Measurements from ENCODE around the gene BAIAP3. TPM values are rescaled to one million over a fixed set of nuclear protein-coding genes. Genes with fewer than 3 reads are reported as not detected.

Gene BAIAP3, protein sequence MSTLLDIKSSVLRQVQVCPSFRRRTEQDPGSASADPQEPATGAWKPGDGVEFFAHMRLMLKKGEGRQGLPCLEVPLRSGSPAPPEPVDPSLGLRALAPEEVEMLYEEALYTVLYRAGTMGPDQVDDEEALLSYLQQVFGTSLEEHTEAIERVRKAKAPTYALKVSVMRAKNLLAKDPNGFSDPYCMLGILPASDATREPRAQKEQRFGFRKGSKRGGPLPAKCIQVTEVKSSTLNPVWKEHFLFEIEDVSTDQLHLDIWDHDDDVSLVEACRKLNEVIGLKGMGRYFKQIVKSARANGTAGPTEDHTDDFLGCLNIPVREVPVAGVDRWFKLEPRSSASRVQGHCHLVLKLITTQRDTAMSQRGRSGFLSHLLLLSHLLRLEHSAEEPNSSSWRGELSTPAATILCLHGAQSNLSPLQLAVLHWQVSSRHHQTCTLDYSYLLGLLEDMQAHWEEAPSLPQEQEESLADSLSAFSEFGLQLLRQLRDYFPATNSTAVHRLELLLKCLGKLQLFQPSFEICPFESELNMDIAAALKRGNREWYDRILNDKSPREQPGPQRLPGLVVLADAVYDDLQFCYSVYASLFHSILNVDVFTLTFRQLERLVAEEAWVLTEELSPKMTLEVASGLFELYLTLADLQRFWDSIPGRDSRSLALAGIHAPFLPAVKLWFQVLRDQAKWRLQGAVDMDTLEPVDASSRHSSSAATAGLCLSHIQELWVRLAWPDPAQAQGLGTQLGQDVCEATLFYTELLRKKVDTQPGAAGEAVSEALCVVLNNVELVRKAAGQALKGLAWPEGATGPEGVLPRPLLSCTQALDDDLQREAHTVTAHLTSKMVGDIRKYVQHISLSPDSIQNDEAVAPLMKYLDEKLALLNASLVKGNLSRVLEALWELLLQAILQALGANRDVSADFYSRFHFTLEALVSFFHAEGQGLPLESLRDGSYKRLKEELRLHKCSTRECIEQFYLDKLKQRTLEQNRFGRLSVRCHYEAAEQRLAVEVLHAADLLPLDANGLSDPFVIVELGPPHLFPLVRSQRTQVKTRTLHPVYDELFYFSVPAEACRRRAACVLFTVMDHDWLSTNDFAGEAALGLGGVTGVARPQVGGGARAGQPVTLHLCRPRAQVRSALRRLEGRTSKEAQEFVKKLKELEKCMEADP
- 13.0 and 23.0 TPM in 2 replicates for total RNA-seq (2014; rRNA removed; shearing (Covaris generic))
- 4.2 and 5.2 TPM in 2 replicates for polyA plus RNA-seq (2016; fragmentation: Nextera tagmentation; extraction: Ambion mirVana)
- long read RNA-seq, partial matches to known transcripts, result 0 of 1 reads
- long read RNA-seq, other reads (novel, unspliced or antisense), result 1 of 1 reads

DNA sequence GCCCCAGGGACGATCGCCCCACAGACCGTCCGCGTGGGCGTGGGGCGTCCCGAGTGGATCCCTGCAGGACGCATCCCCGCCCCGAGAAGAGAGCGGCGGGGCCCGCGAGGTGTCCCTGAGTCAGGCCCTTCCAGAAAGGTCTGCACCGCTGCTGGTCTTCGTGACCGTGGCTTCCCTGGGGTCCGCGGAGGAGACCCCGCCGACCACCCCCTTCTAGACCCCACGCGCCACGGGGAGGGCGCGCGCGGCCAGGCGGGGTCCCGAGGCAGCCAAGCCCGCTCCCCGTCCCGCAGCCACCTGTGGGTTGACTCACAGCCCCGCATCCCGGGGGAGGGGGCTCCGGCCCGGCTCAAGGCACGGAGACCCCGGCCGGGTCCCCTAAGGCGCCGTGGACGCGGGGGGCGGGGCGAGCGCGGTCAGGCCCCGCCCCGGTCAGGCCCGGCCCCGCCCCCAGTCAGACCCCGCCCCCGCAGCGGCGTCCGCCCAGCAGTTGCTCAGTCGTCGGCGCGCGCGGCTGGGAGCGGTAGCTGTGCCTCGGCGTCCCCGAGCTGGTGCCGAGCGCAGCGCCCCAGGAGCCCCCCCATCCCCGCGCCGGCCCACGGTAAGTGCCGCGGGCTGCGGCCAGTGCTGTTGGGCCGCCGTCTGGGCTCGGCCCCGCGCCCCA is at the start of gene BAIAP3:
Gene BAIAP3 (plus strand): TSS at position 497 of the 664 bp plus-strand sequence. CDS start 4,905 bp downstream, outside the sequence.
- peak within 1 kb of the TSS; percentile 78; the same call in 1 of the 2 replicates for H2AFZ ChIP-seq
- H3K4me2 ChIP-seq, result peak within 1 kb of the TSS; percentile 95
- H3K79me2 ChIP-seq (replicated peaks; ENCODE audit: insufficient read depth), result no peaks in the 10 kb centered on the region
- Mint-ChIP-seq H3K9me3 (no peaks in the 10 kb centered on the region), H3K4me3 (peak within 1 kb of the TSS; percentile 76), H3K27ac (no peak within 1 kb of the TSS), H3K36me3 (ENCODE audit: low read depth) (no peaks in the 10 kb centered on the region), H3K4me1 (peaks cover 12% of the 10 kb centered on the region), H3K27me3 (ENCODE audit: insufficient read depth, low read depth, poor library complexity) (peaks cover 33% of the 10 kb centered on the region)
- no peaks in the 10 kb centered on the region for H3K36me3 ChIP-seq (ENCODE audit: insufficient read depth)
- 0 out of 2 replicates have a peak, but pooled peaks cover 5% of the 10 kb centered on the region for H3F3A ChIP-seq (replicated peaks; ENCODE audit: low read depth)
- H3K27ac ChIP-seq (ENCODE audit: low read depth), result no peak within 1 kb of the TSS
- no peak for TF ChIP-seq ZNF331 (CRISPR knock-in tag; IDR thresholded peaks at IDR 0.05; ENCODE audit: low read depth)
- TF ChIP-seq, protein P1, sequence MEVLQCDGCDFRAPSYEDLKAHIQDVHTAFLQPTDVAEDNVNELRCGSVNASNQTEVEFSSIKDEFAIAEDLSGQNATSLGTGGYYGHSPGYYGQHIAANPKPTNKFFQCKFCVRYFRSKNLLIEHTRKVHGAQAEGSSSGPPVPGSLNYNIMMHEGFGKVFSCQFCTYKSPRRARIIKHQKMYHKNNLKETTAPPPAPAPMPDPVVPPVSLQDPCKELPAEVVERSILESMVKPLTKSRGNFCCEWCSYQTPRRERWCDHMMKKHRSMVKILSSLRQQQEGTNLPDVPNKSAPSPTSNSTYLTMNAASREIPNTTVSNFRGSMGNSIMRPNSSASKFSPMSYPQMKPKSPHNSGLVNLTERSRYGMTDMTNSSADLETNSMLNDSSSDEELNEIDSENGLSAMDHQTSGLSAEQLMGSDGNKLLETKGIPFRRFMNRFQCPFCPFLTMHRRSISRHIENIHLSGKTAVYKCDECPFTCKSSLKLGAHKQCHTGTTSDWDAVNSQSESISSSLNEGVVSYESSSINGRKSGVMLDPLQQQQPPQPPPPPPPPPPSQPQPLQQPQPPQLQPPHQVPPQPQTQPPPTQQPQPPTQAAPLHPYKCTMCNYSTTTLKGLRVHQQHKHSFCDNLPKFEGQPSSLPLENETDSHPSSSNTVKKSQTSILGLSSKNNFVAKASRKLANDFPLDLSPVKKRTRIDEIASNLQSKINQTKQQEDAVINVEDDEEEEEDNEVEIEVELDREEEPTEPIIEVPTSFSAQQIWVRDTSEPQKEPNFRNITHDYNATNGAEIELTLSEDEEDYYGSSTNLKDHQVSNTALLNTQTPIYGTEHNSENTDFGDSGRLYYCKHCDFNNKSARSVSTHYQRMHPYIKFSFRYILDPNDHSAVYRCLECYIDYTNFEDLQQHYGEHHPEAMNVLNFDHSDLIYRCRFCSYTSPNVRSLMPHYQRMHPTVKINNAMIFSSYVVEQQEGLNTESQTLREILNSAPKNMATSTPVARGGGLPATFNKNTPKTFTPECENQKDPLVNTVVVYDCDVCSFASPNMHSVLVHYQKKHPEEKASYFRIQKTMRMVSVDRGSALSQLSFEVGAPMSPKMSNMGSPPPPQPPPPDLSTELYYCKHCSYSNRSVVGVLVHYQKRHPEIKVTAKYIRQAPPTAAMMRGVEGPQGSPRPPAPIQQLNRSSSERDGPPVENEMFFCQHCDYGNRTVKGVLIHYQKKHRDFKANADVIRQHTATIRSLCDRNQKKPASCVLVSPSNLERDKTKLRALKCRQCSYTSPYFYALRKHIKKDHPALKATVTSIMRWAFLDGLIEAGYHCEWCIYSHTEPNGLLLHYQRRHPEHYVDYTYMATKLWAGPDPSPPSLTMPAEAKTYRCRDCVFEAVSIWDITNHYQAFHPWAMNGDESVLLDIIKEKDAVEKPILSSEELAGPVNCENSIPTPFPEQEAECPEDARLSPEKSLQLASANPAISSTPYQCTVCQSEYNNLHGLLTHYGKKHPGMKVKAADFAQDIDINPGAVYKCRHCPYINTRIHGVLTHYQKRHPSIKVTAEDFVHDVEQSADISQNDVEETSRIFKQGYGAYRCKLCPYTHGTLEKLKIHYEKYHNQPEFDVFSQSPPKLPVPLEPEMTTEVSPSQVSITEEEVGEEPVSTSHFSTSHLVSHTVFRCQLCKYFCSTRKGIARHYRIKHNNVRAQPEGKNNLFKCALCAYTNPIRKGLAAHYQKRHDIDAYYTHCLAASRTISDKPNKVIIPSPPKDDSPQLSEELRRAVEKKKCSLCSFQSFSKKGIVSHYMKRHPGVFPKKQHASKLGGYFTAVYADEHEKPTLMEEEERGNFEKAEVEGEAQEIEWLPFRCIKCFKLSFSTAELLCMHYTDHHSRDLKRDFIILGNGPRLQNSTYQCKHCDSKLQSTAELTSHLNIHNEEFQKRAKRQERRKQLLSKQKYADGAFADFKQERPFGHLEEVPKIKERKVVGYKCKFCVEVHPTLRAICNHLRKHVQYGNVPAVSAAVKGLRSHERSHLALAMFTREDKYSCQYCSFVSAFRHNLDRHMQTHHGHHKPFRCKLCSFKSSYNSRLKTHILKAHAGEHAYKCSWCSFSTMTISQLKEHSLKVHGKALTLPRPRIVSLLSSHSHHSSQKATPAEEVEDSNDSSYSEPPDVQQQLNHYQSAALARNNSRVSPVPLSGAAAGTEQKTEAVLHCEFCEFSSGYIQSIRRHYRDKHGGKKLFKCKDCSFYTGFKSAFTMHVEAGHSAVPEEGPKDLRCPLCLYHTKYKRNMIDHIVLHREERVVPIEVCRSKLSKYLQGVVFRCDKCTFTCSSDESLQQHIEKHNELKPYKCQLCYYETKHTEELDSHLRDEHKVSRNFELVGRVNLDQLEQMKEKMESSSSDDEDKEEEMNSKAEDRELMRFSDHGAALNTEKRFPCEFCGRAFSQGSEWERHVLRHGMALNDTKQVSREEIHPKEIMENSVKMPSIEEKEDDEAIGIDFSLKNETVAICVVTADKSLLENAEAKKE (CRISPR knock-in tag; IDR thresholded peaks at IDR 0.05), result no peak
- TF ChIP-seq POLR2AphosphoS5 (IDR thresholded peaks at IDR 0.05; ENCODE audit: low read depth), result peak; percentile 75
- TF ChIP-seq NANOG (IDR thresholded peaks at IDR 0.05; ENCODE audit: borderline replicate concordance), result no peak
- TF ChIP-seq CREB1 (CRISPR knock-in tag; IDR thresholded peaks at IDR 0.05; ENCODE audit: low read depth), result no peak
- TF ChIP-seq, protein P2, sequence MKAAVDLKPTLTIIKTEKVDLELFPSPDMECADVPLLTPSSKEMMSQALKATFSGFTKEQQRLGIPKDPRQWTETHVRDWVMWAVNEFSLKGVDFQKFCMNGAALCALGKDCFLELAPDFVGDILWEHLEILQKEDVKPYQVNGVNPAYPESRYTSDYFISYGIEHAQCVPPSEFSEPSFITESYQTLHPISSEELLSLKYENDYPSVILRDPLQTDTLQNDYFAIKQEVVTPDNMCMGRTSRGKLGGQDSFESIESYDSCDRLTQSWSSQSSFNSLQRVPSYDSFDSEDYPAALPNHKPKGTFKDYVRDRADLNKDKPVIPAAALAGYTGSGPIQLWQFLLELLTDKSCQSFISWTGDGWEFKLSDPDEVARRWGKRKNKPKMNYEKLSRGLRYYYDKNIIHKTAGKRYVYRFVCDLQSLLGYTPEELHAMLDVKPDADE (IDR thresholded peaks at IDR 0.05), result no peak
- TF ChIP-seq, protein P3, sequence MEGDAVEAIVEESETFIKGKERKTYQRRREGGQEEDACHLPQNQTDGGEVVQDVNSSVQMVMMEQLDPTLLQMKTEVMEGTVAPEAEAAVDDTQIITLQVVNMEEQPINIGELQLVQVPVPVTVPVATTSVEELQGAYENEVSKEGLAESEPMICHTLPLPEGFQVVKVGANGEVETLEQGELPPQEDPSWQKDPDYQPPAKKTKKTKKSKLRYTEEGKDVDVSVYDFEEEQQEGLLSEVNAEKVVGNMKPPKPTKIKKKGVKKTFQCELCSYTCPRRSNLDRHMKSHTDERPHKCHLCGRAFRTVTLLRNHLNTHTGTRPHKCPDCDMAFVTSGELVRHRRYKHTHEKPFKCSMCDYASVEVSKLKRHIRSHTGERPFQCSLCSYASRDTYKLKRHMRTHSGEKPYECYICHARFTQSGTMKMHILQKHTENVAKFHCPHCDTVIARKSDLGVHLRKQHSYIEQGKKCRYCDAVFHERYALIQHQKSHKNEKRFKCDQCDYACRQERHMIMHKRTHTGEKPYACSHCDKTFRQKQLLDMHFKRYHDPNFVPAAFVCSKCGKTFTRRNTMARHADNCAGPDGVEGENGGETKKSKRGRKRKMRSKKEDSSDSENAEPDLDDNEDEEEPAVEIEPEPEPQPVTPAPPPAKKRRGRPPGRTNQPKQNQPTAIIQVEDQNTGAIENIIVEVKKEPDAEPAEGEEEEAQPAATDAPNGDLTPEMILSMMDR (conservative IDR thresholded peaks at IDR 0.05; ENCODE audit: low read depth in 2 of 2), result no peak
- TF ChIP-seq EZH2 (IDR thresholded peaks at IDR 0.05; ENCODE audit: low read depth, unreplicated experiment), result no peak
- TF ChIP-seq ZNF114 (CRISPR knock-in tag; IDR thresholded peaks at IDR 0.05), result no peak
- peak within 1 kb of the TSS; percentile 72 for H3K4me3 ChIP-seq
- peaks cover 36% of the 10 kb centered on the region for H3K27me3 ChIP-seq (ENCODE audit: insufficient read depth)
- H3K9me2 ChIP-seq (ENCODE audit: insufficient read depth), result no peaks in the 10 kb centered on the region
- peaks cover 10% of the 10 kb centered on the region for H3K4me1 ChIP-seq (ENCODE audit: insufficient read depth)
- peak; percentile 17 for ATAC-seq
- no peaks in the 10 kb centered on the region; the same call in 1 of the 2 replicates for H4K20me1 ChIP-seq (replicated peaks; ENCODE audit: insufficient read depth)
- DNase-seq (ENCODE audit: low spot score), result peak; percentile 77

Measured in GM23338 (cell line).